PC-3 (cell line): ENCODE measurements around the gene TMEM132D. TPM values are rescaled to one million over a fixed set of nuclear protein-coding genes. Genes with fewer than 3 reads are reported as not detected.

Experiments used
- ATAC-seq: fragments of 200-7000 bp; cut with Tn5 transposase; 2 replicates; pipeline ENCODE4 v1.9.1; 2020; ENCODE audit warnings: mild to moderate bottlenecking, moderate library complexity
- BruUV-seq: library from RNA; stranded (reverse); fragments of 400-500 nt; replicated peaks from 2 replicates; lab custom pipeline; 2021; lab: Mats Ljungman, UMichigan
- CTCF ChIA-PET: fragments of 300-600 bp; sonication (Branson Sonifier 250); formaldehyde crosslinking; loops from one replicate; lab custom pipeline; 2022; ENCODE audit warnings: antibody characterized with exemption; lab: Charles Lee
- POLR2A ChIA-PET: fragments of 300-600 bp; sonication (Branson Sonifier 250); formaldehyde crosslinking; loops from one replicate; lab custom pipeline; 2022; ENCODE audit warnings: antibody characterized with exemption; ENCODE audit not compliant: unreplicated experiment; lab: Charles Lee
- DNase-seq: peaks from one replicate; pipeline ENCODE4 v3.0.0-alpha.2; 2015
- H2AFZ ChIP-seq: fragments of 300-600 bp; sonication (generic); 2 replicates; pipeline ENCODE4 v1.6.0; 2016; ENCODE audit warnings: antibody characterized with exemption, low read length
- H3F3A ChIP-seq: fragments of 300-600 bp; sonication (generic); one replicate; pipeline ENCODE4 v1.6.0; 2017; ENCODE audit warnings: antibody characterized with exemption, low read length, control low read depth, mild to moderate bottlenecking; ENCODE audit not compliant: unreplicated experiment
- H3K27ac ChIP-seq: fragments of 300-600 bp; sonication (generic); 2 replicates; pipeline ENCODE4 v1.5.1; 2016; ENCODE audit warnings: mild to moderate bottlenecking, low read length
- H3K27me3 ChIP-seq: fragments of 300-600 bp; sonication (generic); 2 replicates; pipeline ENCODE4 v1.6.1; 2016; ENCODE audit warnings: low read length, mixed read lengths
- H3K36me3 ChIP-seq: fragments of 300-600 bp; sonication (generic); 2 replicates; pipeline ENCODE4 v1.6.1; 2016; ENCODE audit warnings: low read depth, mixed run types, low read length, mixed read lengths
- H3K4me1 ChIP-seq: fragments of 300-600 bp; sonication (generic); 2 replicates; pipeline ENCODE4 v1.5.1; 2016; ENCODE audit warnings: low read length; ENCODE audit not compliant: insufficient read depth
- H3K4me2 ChIP-seq: fragments of 300-600 bp; sonication (generic); 2 replicates; pipeline ENCODE4 v1.6.0; 2016; ENCODE audit warnings: low read length
- H3K4me3 ChIP-seq: fragments of 300-600 bp; sonication (generic); 2 replicates; pipeline ENCODE4 v1.5.1; 2016; ENCODE audit warnings: mild to moderate bottlenecking, low read length, mixed read lengths
- H3K79me2 ChIP-seq: fragments of 300-600 bp; sonication (generic); 2 replicates; pipeline ENCODE4 v1.6.1; 2017; ENCODE audit warnings: low read length, mixed read lengths
- H3K9ac ChIP-seq: fragments of 300-600 bp; sonication (generic); 2 replicates; pipeline ENCODE4 v1.6.0; 2016; ENCODE audit warnings: mild to moderate bottlenecking, low read length
- H3K9me2 ChIP-seq: fragments of 300-600 bp; sonication (generic); replicated peaks from 2 replicates; pipeline ENCODE4 v1.6.1; 2016; ENCODE audit warnings: mixed run types, low read length, mixed read lengths
- H3K9me3 ChIP-seq: fragments of 300-600 bp; sonication (generic); 2 replicates; pipeline ENCODE4 v1.6.1; 2016; ENCODE audit warnings: low read length, mixed read lengths
- H4K20me1 ChIP-seq: fragments of 300-600 bp; sonication (generic); 2 replicates; pipeline ENCODE4 v1.6.1; 2016; ENCODE audit warnings: low read length, mixed read lengths
- CTCF ChIP-seq: fragments of 300-600 bp; sonication (generic); conservative IDR thresholded peaks from 2 replicates; pipeline ENCODE4 v1.5.1; 2017; ENCODE audit warnings: antibody characterized with exemption, low read depth, mild to moderate bottlenecking, low read length
- EZH2 ChIP-seq: fragments of 300-600 bp; sonication (generic); IDR thresholded peaks from one replicate; pipeline ENCODE4 v1.6.1; 2017; ENCODE audit warnings: antibody characterized with exemption, mild to moderate bottlenecking, low read length; ENCODE audit not compliant: unreplicated experiment
- EZH2phosphoT487 ChIP-seq: fragments of 300-600 bp; sonication (generic); IDR thresholded peaks from 2 replicates; pipeline ENCODE4 v1.6.1; 2018; ENCODE audit warnings: mild to moderate bottlenecking, antibody characterized with exemption, low read length, borderline replicate concordance
- intact Hi-C: fragments of 100-400 bp; cut with micrococcal nuclease; formaldehyde crosslinking; loops from 2 replicates; pipeline ENCODE4 v1.9.0; 2023
- total RNA-seq: library from RNA; depleted of rRNA; stranded (reverse); fragments of >200 nt; gene quantifications from 2 replicates; pipeline ENCODE4 v1.2.3, GENCODE V29; 2014

TMEM132D gene
- total RNA-seq, 1 experiment from 2014 or later = not detected

GRCh38 chr12:129696926-129697325 is 206.9 kb downstream of the TMEM132D start:
- ChIA-PET POLR2A (no interaction called here), CTCF (no interaction called here)
- no TSS peak for BruUV-seq
- Histone ChIP-seq H3K27ac (no peak overlapping the region), H3K4me2 (no peak overlapping the region), H4K20me1 (no peaks in the 10 kb centered on the region), H3K4me3 (no peak overlapping the region), H3K79me2 (no peaks in the 10 kb centered on the region), H3K9me3 (no peaks in the 10 kb centered on the region; the same call in 1 of the 2 replicates), H3F3A (no peaks in the 10 kb centered on the region), H3K36me3 (no peaks in the 10 kb centered on the region), H3K9me2 (no peaks in the 10 kb centered on the region), H3K4me1 (no peaks in the 10 kb centered on the region), H3K27me3 (peaks cover 28% of the 10 kb centered on the region; the same call in 1 of the 2 replicates), H2AFZ (no peak overlapping the region), H3K9ac (no peak overlapping the region)
- TF ChIP-seq CTCF (no peak), EZH2 (no peak), EZH2phosphoT487 (no peak)
- intact Hi-C loops = no loop called here
- ATAC-seq (no peak), DNase-seq (no peak)

DNA sequence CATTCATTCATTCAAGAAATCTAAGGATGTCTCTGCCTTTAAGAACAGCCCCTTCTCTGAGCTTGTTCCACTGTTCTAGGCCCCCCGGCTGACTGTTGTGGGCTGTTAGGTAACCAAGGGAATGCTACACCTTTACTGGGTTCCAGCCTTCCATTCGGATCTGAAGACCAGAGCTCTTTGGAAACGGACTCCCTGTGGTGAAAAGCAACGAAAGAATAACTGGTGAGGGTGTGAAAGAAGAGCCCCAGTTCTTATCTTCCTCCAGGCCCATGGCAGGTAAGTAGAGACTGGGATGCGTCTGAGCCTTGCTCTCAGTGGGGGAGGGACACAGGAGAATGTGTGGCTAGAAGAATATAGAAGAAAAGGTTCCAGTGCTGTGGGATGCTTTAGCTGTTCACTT is 207.4 kb downstream of the TMEM132D start:
- Histone ChIP-seq H3K27me3 (peaks cover 24% of the 10 kb centered on the region; the same call in 1 of the 2 replicates), H4K20me1 (no peaks in the 10 kb centered on the region), H3K79me2 (no peaks in the 10 kb centered on the region), H3F3A (no peaks in the 10 kb centered on the region), H3K27ac (no peak overlapping the region), H3K9ac (no peak overlapping the region), H3K9me2 (no peaks in the 10 kb centered on the region), H3K36me3 (no peaks in the 10 kb centered on the region), H3K4me2 (no peak overlapping the region), H2AFZ (no peak overlapping the region), H3K4me3 (no peak overlapping the region), H3K9me3 (no peaks in the 10 kb centered on the region; the same call in 1 of the 2 replicates), H3K4me1 (no peaks in the 10 kb centered on the region)
- ATAC-seq (no peak), DNase-seq (no peak)
- ChIA-PET CTCF (no interaction called here), POLR2A (no interaction called here)
- no TSS peak for BruUV-seq
- TF ChIP-seq CTCF (no peak), EZH2phosphoT487 (no peak), EZH2 (no peak)
- intact Hi-C loops = no loop called here

DNA sequence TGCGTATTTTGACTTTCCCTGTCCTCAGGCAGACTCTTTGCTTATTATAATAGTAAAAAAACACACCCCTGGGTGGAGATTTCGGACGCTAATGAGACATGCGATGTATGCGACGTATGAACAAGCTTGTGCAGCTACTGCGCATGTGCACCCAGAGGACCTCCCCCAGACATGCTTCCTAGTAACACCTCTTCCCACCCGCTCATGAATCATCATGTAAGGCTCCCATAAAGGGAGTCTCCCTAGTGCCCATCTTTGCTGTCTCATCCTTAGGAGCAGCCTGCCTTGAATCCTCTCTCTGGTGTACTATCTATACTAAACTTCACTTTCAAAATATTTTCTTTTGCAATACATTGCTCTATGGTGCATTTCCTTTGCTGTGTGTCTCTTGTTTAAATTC is 210.1 kb downstream of the TMEM132D start:
- ATAC-seq (no peak), DNase-seq (no peak)
- Histone ChIP-seq H3K36me3 (no peaks in the 10 kb centered on the region), H3K9ac (no peak overlapping the region), H3K27me3 (peaks cover 4% of the 10 kb centered on the region; the same call in 1 of the 2 replicates), H3K79me2 (no peaks in the 10 kb centered on the region), H3F3A (no peaks in the 10 kb centered on the region), H3K4me2 (no peak overlapping the region), H3K9me2 (no peaks in the 10 kb centered on the region), H3K9me3 (no peaks in the 10 kb centered on the region), H3K27ac (no peak overlapping the region), H3K4me3 (no peak overlapping the region), H2AFZ (no peak overlapping the region), H4K20me1 (no peaks in the 10 kb centered on the region), H3K4me1 (no peaks in the 10 kb centered on the region)
- CTCF ChIA-PET = no interaction called here
- intact Hi-C loops = no loop called here
- no TSS peak for BruUV-seq
- POLR2A ChIA-PET = no interaction called here
- TF ChIP-seq EZH2phosphoT487 (no peak), EZH2 (no peak), CTCF (no peak)
